ENCODE results near the gene ZCCHC7. TPM values are rescaled to one million over a fixed set of nuclear protein-coding genes. Genes with fewer than 3 reads are reported as not detected.

The ZCCHC7 gene
- total and polyA plus RNA-seq, 9 of the 15 experiments (the other 6 are each of a cell fraction or from before 2014, with no cell fraction given) = 34.1 to 68.9 (median 48.8) TPM

DNA sequence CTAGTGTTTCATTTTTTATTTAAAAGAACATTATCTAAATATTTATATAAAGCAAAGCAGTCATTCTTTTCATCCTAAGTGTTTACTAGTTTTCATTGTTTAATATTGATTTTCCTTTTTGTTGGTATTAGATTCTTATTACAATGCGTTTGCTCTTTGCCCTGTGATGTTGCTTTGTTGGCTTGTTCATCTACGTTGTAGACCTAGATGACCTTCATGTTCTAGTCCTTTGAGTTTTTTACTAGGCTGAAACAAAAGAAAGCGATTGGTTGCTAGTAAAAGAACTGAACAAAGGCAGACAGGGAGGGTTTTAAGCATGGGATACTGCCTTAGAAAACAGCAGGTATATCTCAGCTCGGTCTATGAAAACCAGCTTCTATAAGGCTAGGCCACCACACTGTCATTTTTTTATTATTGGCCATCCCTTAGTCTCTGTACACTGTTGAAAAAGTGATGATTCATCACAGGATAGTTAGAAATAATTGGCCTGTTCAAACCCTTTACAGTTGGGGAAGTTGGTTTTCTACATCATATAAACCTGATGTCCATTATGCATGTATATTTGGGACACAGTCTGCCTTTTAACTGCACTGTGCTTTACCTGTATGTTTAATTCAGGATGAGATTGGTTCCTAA, 119.0 kb downstream of the ZCCHC7 start (continued):
- TF ChIP-seq, protein P1, sequence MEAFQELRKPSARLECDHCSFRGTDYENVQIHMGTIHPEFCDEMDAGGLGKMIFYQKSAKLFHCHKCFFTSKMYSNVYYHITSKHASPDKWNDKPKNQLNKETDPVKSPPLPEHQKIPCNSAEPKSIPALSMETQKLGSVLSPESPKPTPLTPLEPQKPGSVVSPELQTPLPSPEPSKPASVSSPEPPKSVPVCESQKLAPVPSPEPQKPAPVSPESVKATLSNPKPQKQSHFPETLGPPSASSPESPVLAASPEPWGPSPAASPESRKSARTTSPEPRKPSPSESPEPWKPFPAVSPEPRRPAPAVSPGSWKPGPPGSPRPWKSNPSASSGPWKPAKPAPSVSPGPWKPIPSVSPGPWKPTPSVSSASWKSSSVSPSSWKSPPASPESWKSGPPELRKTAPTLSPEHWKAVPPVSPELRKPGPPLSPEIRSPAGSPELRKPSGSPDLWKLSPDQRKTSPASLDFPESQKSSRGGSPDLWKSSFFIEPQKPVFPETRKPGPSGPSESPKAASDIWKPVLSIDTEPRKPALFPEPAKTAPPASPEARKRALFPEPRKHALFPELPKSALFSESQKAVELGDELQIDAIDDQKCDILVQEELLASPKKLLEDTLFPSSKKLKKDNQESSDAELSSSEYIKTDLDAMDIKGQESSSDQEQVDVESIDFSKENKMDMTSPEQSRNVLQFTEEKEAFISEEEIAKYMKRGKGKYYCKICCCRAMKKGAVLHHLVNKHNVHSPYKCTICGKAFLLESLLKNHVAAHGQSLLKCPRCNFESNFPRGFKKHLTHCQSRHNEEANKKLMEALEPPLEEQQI (IDR thresholded peaks at IDR 0.05) = peak; percentile 93
- TF ChIP-seq SMARCA4 (IDR thresholded peaks at IDR 0.05) (0 out of 2 replicates have a peak, but pooled peaks have one; percentile 23), JUND (IDR thresholded peaks at IDR 0.05; ENCODE audit: borderline replicate concordance, low read depth, low read length) (peak; percentile 35; the same call in 1 of the 2 replicates), JUND (tag; IDR thresholded peaks at IDR 0.05; ENCODE audit: borderline replicate concordance, low read depth, low read length) (peak; percentile 51; the same call in 1 of the 3 replicates), NFATC3 (IDR thresholded peaks at IDR 0.05) (no peak), HNRNPK (IDR thresholded peaks at IDR 0.05; ENCODE audit: low read depth, low read length, poor library complexity, severe bottlenecking) (no peak), SNRNP70 (optimal IDR thresholded peaks at IDR 0.05; ENCODE audit: low read depth, low read length) (no peak), ZNF316 (IDR thresholded peaks at IDR 0.05) (peak; percentile 98), CHD4 (IDR thresholded peaks at IDR 0.05; ENCODE audit: insufficient read depth, insufficient replicate concordance, low read depth, low read length, poor library complexity, severe bottlenecking) (no peak), ZNF695 (CRISPR knock-in tag; IDR thresholded peaks at IDR 0.05) (no peak), MTF1 (CRISPR knock-in tag; IDR thresholded peaks at IDR 0.05; ENCODE audit: borderline replicate concordance) (no peak), ETV5 (CRISPR knock-in tag; IDR thresholded peaks at IDR 0.05; ENCODE audit: low read depth) (no peak), HIVEP1 (CRISPR knock-in tag; IDR thresholded peaks at IDR 0.05) (no peak), CREBBP (IDR thresholded peaks at IDR 0.05; ENCODE audit: low read depth, low read length) (no peak)
- TF ChIP-seq, protein P2, sequence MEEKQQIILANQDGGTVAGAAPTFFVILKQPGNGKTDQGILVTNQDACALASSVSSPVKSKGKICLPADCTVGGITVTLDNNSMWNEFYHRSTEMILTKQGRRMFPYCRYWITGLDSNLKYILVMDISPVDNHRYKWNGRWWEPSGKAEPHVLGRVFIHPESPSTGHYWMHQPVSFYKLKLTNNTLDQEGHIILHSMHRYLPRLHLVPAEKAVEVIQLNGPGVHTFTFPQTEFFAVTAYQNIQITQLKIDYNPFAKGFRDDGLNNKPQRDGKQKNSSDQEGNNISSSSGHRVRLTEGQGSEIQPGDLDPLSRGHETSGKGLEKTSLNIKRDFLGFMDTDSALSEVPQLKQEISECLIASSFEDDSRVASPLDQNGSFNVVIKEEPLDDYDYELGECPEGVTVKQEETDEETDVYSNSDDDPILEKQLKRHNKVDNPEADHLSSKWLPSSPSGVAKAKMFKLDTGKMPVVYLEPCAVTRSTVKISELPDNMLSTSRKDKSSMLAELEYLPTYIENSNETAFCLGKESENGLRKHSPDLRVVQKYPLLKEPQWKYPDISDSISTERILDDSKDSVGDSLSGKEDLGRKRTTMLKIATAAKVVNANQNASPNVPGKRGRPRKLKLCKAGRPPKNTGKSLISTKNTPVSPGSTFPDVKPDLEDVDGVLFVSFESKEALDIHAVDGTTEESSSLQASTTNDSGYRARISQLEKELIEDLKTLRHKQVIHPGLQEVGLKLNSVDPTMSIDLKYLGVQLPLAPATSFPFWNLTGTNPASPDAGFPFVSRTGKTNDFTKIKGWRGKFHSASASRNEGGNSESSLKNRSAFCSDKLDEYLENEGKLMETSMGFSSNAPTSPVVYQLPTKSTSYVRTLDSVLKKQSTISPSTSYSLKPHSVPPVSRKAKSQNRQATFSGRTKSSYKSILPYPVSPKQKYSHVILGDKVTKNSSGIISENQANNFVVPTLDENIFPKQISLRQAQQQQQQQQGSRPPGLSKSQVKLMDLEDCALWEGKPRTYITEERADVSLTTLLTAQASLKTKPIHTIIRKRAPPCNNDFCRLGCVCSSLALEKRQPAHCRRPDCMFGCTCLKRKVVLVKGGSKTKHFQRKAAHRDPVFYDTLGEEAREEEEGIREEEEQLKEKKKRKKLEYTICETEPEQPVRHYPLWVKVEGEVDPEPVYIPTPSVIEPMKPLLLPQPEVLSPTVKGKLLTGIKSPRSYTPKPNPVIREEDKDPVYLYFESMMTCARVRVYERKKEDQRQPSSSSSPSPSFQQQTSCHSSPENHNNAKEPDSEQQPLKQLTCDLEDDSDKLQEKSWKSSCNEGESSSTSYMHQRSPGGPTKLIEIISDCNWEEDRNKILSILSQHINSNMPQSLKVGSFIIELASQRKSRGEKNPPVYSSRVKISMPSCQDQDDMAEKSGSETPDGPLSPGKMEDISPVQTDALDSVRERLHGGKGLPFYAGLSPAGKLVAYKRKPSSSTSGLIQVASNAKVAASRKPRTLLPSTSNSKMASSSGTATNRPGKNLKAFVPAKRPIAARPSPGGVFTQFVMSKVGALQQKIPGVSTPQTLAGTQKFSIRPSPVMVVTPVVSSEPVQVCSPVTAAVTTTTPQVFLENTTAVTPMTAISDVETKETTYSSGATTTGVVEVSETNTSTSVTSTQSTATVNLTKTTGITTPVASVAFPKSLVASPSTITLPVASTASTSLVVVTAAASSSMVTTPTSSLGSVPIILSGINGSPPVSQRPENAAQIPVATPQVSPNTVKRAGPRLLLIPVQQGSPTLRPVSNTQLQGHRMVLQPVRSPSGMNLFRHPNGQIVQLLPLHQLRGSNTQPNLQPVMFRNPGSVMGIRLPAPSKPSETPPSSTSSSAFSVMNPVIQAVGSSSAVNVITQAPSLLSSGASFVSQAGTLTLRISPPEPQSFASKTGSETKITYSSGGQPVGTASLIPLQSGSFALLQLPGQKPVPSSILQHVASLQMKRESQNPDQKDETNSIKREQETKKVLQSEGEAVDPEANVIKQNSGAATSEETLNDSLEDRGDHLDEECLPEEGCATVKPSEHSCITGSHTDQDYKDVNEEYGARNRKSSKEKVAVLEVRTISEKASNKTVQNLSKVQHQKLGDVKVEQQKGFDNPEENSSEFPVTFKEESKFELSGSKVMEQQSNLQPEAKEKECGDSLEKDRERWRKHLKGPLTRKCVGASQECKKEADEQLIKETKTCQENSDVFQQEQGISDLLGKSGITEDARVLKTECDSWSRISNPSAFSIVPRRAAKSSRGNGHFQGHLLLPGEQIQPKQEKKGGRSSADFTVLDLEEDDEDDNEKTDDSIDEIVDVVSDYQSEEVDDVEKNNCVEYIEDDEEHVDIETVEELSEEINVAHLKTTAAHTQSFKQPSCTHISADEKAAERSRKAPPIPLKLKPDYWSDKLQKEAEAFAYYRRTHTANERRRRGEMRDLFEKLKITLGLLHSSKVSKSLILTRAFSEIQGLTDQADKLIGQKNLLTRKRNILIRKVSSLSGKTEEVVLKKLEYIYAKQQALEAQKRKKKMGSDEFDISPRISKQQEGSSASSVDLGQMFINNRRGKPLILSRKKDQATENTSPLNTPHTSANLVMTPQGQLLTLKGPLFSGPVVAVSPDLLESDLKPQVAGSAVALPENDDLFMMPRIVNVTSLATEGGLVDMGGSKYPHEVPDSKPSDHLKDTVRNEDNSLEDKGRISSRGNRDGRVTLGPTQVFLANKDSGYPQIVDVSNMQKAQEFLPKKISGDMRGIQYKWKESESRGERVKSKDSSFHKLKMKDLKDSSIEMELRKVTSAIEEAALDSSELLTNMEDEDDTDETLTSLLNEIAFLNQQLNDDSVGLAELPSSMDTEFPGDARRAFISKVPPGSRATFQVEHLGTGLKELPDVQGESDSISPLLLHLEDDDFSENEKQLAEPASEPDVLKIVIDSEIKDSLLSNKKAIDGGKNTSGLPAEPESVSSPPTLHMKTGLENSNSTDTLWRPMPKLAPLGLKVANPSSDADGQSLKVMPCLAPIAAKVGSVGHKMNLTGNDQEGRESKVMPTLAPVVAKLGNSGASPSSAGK (IDR thresholded peaks at IDR 0.05) = no peak
